SH-SY5Y (cell line): ENCODE results near the gene HBA1.

ENCODE experiments used
- GATA2 ChIP-seq: IDR thresholded peaks from 2 replicates; pipeline ENCODE4 v1.6.1; 2011; ENCODE audit warnings: mild to moderate bottlenecking, low read depth, low read length
- GATA3 ChIP-seq: IDR thresholded peaks from 2 replicates; pipeline ENCODE4 v1.6.1; 2011; ENCODE audit warnings: low read depth, mild to moderate bottlenecking, low read length, moderate library complexity

- no peak for TF ChIP-seq GATA3
- no peak for TF ChIP-seq GATA2
Measured at GRCh38 chr16:183005-183404, 6.5 kb downstream of the HBA1 start.
